Ovary (tissue), 9 donors: Measurements from ENCODE around the gene TMED4. TPM values are rescaled to one million over a fixed set of nuclear protein-coding genes. Genes with fewer than 3 reads are reported as not detected.

Source experiments
- DNase-seq, 5 donors: peaks; one replicate each; pipeline ENCODE4 v3.0.0-alpha.2; 2019 to 2020
- H3K27ac ChIP-seq, 2 donors: fragments of 200-600 bp; one replicate each; pipeline versions ENCODE4 v1.5.1 to v1.8.0; 2019 to 2022
- H3K27me3 ChIP-seq: fragments of 200-600 bp; one replicate; pipeline ENCODE4 v1.8.0; 2022
- H3K36me3 ChIP-seq: fragments of 200-600 bp; sonication (generic); one replicate; pipeline ENCODE4 v1.5.1; 2019
- H3K4me1 ChIP-seq: one replicate; pipeline ENCODE4 v1.8.1; 2013; ENCODE audit warnings: mild to moderate bottlenecking, moderate library complexity; ENCODE audit not compliant: insufficient read depth
- H3K4me3 ChIP-seq: fragments of 200-600 bp; sonication (generic); one replicate; pipeline ENCODE4 v1.5.1; 2017
- H3K9me3 ChIP-seq, 2 donors: fragments of 200-600 bp in 1 of 2; sonication (generic) in 1 of 2; one replicate each; pipeline versions ENCODE4 v1.5.1 to v1.8.1; 2013 to 2019; ENCODE audit warnings: mild to moderate bottlenecking in 1 of 2, moderate library complexity in 1 of 2
- CTCF ChIP-seq, 3 donors: fragments of 450-650 bp in 2 of 3; fragments of 200-600 bp in 1 of 3; IDR thresholded peaks; one replicate each; pipeline versions ENCODE4 v1.5.1 to v1.8.0; 2016 to 2022; ENCODE audit warnings: antibody characterized with exemption in 3 of 3, mild to moderate bottlenecking in 1 of 3
- EP300 ChIP-seq: sonication (generic); formaldehyde crosslinking; IDR thresholded peaks from one replicate; pipeline ENCODE4 v1.6.1; 2017; ENCODE audit warnings: antibody characterized with exemption
- POLR2A ChIP-seq: fragments of 450-650 bp; IDR thresholded peaks from one replicate; pipeline ENCODE4 v1.6.1; 2017; ENCODE audit warnings: antibody characterized with exemption, mild to moderate bottlenecking, moderate library complexity
- WGBS, 3 donors: extraction: QIAGEN DNeasy Blood & Tissue Kit in 1 of 3; methylation state at CpG; one replicate each; pipeline versions ENCODE4 v1.1.5 to v1.1.7; 2013 to 2017; 5-methylcytosine and 5-hydroxymethylcytosine counted together
- intact Hi-C, 4 donors: fragments of 100-400 bp; cut with DNase I; formaldehyde crosslinking; loops; one replicate each; pipeline versions ENCODE4 v1.11.0 to v1.15.1; 2022 to 2023
- polyA plus RNA-seq, 2 donors: library from polyadenylated mRNA; stranded (reverse); fragments of 200-250 nt in 1 of 2; fragments of 350-450 nt in 1 of 2; fragmentation: Illumina TruSeq in 1 of 2; extraction: RNeasy Lipid Tissue Mini Kit (QIAGEN cat#74804) in 1 of 2; gene quantifications; one replicate each; pipeline ENCODE4 v1.2.3, GENCODE V29; 2013 to 2014
- total RNA-seq, 7 donors: library from RNA; depleted of rRNA in 2 of 7; stranded (reverse); fragments of >200 nt in 2 of 7; fragmentation: NEBNext Ultra II Directional in 3 of 7; extraction: Animal tissue kit (Norgen Biotek cat#: 25700) in 3 of 7; gene quantifications; one replicate each; pipeline versions ENCODE4 v1.1.0 to v1.2.4, GENCODE V29; 2016 to 2023
- donor health status: DM: no; HTN: no; CAD: no; lungs with moderate emphysema.
- donor health status: DM: no; HTN: no; CAD: no.
- donor health status: Bipolar disorder and iron deficiency.
- donor health status: DM: yes; HTN: yes; CAD: no.
- donor health status: DM: no; HTN: no; CAD: no.
- donor health status: DM: yes; HTN: yes; CAD: no.

The TMED4 gene
- total and polyA plus RNA-seq, 9 donors: 74.9 to 155 (median 95.9) TPM

GRCh38 chr7:44539669-44540506 lies 42.1 kb downstream of the TMED4 start:
- DNase-seq: no peak
- no peaks in the 10 kb centered on the region for H3K4me1 ChIP-seq
- H3K27me3 ChIP-seq: no peaks in the 10 kb centered on the region
- TF ChIP-seq EP300 (no peak), POLR2A (no peak), CTCF (IDR thresholded peaks at IDR 0.05) (no peak)
- 86 to 90% (median 86%) methylated on average over 27 of the region's 27 CpGs for WGBS, 3 donors
- no peak overlapping the region for H3K27ac ChIP-seq
- H3K9me3 ChIP-seq: no peaks in the 10 kb centered on the region
- no peak overlapping the region for H3K4me3 ChIP-seq
- intact Hi-C loops: no loop called here
- no peaks in the 10 kb centered on the region for H3K36me3 ChIP-seq

GRCh38 chr7:44538798-44539668 lies 43.0 kb downstream of the TMED4 start:
- no peaks in the 10 kb centered on the region for H3K27me3 ChIP-seq
- WGBS, 3 donors: 90 to 91% (median 90%) methylated on average over 32 of the region's 32 CpGs
- no peaks in the 10 kb centered on the region for H3K4me1 ChIP-seq
- H3K4me3 ChIP-seq: no peak overlapping the region
- TF ChIP-seq POLR2A: no peak
- DNase-seq: no peak
- H3K36me3 ChIP-seq: no peaks in the 10 kb centered on the region
- no peak overlapping the region for H3K27ac ChIP-seq
- intact Hi-C loops: no loop called here
- H3K9me3 ChIP-seq: no peaks in the 10 kb centered on the region

- WGBS, 3 donors: 86 to 87% (median 86%) methylated on average over 17 of the region's 17 CpGs
- Histone ChIP-seq H3K36me3 (no peaks in the 10 kb centered on the region), H3K9me3 (no peaks in the 10 kb centered on the region), H3K4me1 (no peaks in the 10 kb centered on the region), H3K4me3 (no peak overlapping the region), H3K27ac (no peak overlapping the region), H3K27me3 (no peaks in the 10 kb centered on the region)
- intact Hi-C loops: no loop called here
- DNase-seq: no peak
- no peak for TF ChIP-seq POLR2A
- TF ChIP-seq EP300: no peak
- no peak for TF ChIP-seq CTCF (IDR thresholded peaks at IDR 0.05)
Observed at GRCh38 chr7:44538093-44538797, 43.8 kb downstream of the TMED4 start.

- Histone ChIP-seq H3K27ac (no peak overlapping the region), H3K9me3 (no peaks in the 10 kb centered on the region), H3K36me3 (no peaks in the 10 kb centered on the region), H3K4me1 (no peaks in the 10 kb centered on the region), H3K4me3 (no peak overlapping the region), H3K27me3 (no peaks in the 10 kb centered on the region)
- TF ChIP-seq EP300 (no peak), CTCF (IDR thresholded peaks at IDR 0.05) (no peak)
- intact Hi-C loops: no loop called here
- WGBS, 3 donors: 76 to 85% (median 78%) methylated on average over 6 of the region's 6 CpGs
- DNase-seq: no peak
Observed at GRCh38 chr7:44537442-44537841, 44.6 kb downstream of the TMED4 start.
